Left renal pelvis (tissue), 4 donors: ENCODE results near the gene COX15. TPM values are rescaled to one million over a fixed set of nuclear protein-coding genes. Genes with fewer than 3 reads are reported as not detected.
"Not testable (repeated sequence)": the region's sequence is repeated elsewhere in the genome, so short reads cannot be mapped to it uniquely, and the experiment has no call there.

Experiments
- DNase-seq, 4 donors: peaks; one replicate each; pipeline ENCODE4 v3.0.0-alpha.2; 2013; ENCODE audit warnings: low read depth in 4 of 4, low spot score in 3 of 4
- polyA plus RNA-seq, 4 donors: library from polyadenylated mRNA; unstranded; fragments of 120-200 nt; gene quantifications; one replicate each; pipeline ENCODE4 v1.2.1, GENCODE V29; 2013; ENCODE audit not compliant: insufficient read length in 4 of 4

Gene COX15
- polyA plus RNA-seq, 4 donors = 35.6 to 61.9 (median 50.7) TPM

DNA sequence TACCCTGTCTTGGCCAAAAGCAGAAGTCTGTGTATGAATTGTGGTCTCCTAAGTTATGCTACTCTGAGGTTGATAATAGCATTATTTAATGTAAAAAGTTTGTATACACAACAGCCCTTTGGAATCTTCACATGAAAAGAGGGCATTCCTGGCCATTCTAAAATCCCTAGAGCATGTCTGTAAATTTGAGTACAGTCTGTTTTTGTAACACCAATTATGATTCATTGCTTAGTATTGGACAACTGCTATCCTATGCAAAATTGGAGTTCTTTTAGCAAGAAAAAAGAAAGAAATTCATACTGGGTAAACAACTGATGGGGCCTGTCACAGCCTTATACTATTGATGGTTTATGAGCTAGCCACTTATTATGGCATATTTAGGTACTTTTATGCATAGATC is 10.3 kb upstream of the COX15 start:
- DNase-seq = no peak

DNA sequence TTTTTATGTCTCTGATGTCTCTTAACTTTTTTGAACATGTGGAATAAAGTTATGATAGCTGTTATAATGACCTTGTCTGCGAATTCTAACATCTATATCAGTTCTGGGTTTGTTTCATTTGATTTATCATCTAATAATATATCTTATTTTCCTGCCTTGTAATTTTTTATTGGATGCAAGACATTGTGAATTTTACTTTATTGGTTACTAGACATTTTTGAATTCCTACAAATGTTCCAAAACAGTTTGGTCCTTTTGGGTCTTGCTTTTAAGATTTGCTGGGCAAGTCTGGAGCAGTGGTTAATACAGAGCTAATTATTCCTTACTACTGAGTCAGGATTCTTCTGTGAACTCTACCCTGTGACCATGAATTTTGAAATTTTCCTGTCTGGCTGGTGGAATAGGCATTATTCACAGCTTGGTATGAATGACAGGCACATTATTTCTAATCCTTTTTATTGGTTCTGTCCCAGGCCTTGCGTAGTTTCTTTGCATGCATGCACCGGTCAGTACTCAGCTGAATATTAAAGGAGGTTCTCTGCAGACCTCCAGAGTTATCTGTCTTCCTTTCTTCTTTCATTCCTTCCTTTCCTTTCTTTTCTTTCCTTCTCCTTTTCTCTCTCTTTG is 9.1 kb upstream of the COX15 start:
- no peak for DNase-seq

- no peak for DNase-seq
Observed at GRCh38 chr10:99740260-99740659, 8.3 kb upstream of the COX15 start.

DNA sequence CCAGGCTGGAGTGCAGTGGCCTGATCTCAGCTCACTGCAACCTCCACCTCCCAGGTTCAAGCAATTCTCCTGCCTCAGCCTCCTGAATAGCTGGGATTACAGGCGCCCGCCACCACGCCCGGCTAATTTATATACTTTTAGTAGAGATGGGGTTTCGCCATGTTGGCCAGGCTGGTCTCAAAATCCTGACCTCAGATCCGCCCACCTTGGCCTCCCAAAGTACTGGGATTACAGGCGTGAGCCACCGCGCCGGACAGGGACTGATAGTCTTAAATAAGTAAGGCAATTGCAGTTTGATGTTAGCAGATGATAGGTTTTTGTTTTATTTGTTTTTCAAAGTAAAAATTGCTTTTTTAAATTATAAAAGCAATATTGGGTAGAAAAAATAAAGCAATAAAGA is 2.2 kb upstream of the COX15 start:
- not testable (repeated sequence) for DNase-seq

GRCh38 chr10:99733366-99733765 is 1.4 kb upstream of the COX15 start:
- DNase-seq = no peak

GRCh38 chr10:99731306-99732032 is 458 bp downstream of the COX15 start:
- DNase-seq = no peak

GRCh38 chr10:99730026-99730425 is 1.9 kb downstream of the COX15 start:
- no peak for DNase-seq

DNA sequence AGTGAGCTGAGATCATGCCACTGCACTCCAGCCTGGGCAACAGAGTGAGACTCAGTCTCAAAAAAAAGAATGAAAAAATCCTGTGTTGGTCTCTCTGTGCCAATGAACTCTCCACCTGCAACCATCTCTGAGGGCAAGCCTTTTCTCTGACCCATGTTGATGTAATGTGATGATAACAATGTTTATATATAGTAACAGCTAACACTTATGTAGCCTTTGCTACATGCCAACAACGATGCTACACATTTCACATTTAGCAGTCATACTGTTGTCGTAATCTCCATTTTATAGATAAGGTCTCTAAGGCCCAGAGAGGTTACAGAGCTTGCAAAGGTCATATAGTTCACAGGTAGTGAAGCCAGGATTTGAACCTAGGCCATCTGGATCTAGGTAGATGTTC is 11.5 kb downstream of the COX15 start:
- DNase-seq = no peak

DNA sequence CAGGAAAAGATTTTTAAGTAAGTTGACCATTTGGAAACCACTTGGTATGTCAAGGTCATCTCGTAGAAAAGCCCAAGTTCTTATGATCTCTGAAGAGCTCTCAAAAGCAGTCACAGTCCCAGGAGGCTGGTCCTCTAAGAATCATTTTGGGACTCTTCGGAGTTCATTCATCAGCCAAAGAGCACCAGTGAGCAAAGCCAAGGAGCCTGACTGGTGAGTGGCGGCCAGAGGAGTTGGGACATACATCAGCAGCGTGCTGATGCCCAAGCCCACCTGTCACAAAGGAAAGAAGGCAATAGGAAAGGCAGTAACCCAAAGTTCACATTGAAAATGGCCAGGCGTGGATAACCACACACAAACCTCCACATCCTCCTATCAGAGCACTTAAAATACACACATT is 17.5 kb downstream of the COX15 start:
- DNase-seq = no peak

DNA sequence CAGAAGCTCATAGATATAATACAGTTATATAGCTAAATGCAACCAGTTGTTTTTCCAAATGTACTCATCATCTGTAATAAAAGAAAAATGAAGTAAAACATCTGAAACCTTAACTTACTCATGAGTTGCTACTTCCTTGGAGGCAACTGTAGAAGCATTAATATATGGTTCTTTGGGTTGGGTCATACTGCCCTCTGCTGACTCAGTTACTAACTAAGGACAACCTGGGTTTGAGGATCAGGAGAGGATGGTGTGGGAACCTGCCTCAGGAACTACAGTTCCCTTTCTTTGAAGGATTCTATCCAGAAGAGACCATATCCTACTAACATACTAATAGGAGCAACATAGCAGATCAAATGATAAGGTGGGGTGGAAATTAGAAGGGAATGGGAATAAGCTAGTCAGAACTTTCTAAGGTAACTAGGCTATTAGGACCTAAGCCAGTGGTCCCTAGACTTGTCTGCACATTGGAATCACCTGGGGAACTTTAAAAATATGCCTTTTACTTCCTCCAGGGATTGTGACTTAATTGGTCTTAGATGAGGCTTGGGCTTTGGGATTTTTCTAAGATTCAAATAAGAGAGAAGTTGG is 20.7 kb downstream of the COX15 start:
- DNase-seq = peak in 2 of 4 donors; percentile 22 to 32

DNA sequence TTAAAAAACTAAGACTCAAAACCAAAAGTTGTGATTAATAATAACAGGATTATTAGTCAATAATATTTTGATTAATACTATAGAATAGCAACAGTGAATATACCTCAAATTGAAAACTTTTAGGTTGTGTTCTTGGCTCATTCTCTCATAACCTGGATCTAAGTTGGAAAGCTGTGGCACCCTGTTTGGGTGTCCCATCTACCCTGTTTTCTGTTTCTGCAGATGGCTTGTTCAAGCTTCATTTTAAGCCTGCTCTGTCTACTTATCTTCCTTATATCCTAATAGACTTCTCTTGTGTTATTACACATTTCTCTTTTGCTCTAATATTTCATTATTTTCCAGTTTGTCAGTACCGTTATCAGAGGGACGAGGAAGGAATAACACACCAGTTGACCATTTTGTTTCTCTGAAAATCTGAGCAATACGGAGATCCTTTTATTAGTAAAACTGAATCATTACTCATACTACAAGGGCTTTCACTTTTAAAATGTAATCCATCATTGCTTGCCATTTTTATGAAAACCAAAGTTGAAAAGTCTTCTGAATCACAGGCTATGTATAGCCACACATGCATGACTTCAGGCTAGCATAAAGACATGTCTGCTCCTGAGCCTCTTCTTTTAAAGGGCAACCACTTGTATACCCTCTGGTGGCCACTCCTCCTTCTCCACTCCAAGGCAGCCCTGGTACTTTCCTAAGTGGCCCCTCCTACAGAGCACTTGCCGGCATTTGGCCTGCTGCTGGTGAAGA is 22.3 kb downstream of the COX15 start:
- DNase-seq = no peak

DNA sequence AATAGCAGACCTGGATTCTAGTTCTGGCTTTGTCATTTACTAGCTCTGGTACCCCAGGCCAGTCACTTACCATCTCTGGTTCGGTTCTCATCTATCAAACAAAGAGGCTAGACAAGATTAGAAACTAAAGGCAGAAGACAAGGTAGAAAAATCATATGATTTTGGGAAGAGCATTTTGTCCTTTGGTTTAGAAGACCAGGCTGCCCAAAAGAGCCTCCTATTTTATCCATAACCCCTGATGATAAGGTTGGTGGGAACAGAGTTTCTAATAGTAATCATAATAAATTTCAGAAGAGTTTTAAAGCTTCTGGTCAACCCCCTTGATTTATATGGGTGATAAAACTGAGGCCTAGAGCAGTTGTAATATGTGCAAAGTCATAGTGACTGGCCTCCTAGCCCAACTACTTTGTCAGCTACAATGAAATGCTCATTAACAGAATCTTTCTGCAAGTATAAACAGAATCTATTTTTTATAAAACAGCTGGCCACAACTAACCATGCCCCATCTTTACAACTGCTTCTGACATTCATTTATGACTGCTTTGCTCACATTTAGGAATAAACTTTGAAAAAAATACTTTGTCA is 23.4 kb downstream of the COX15 start:
- DNase-seq = no peak

DNA sequence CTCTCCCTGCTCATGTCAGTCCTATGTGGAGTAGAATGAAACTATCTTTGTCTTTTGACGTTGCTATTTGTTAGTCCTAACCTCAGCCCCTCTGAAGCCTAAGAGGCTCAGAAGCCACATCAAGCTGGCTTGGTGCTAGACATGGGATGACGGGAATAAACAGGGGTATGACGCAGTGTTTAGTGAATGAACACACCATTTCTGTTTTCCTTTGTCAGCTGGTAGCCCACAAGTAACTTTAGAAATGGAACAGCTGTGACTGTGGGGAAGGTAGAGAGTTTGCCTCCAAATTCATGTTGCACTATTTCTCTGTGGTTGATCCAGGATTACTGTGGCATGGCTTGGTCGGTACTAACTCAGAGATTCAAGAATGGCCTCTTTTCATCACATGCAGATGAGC is 31.3 kb downstream of the COX15 start:
- DNase-seq = no peak

DNA sequence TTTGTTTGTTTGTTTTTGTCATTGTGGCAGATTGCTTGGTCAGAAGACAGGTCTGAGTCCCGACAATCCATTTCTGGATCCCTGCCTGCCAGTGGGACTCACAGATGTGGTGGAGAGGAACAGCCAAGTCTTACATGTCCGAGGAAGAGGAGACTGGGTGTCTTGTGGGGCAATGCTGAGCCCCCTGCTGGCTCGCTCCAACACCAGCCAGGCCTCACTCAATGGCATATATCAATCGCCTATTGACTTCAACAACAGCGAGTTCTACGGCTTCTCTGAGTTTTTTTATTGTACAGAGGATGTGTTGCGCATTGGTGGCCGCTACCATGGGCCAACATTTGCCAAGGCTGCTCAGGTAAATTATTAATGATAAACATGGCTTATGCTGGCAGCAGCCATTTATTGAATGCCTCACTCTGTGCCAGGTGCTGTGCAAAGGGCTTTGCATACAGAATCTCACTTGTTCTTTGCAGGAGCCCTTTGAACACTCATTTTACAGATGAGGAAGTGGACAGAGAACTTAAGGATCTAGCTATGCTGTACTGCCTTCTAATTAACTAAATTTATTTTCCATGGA is 33.3 kb downstream of the COX15 start:
- DNase-seq = no peak

GRCh38 chr10:99695761-99696160 is 36.2 kb downstream of the COX15 start:
- no peak for DNase-seq

GRCh38 chr10:99693933-99694583 is 37.9 kb downstream of the COX15 start:
- DNase-seq = no peak

- no peak for DNase-seq
Observed at GRCh38 chr10:99689461-99689860, 42.5 kb downstream of the COX15 start.

DNA sequence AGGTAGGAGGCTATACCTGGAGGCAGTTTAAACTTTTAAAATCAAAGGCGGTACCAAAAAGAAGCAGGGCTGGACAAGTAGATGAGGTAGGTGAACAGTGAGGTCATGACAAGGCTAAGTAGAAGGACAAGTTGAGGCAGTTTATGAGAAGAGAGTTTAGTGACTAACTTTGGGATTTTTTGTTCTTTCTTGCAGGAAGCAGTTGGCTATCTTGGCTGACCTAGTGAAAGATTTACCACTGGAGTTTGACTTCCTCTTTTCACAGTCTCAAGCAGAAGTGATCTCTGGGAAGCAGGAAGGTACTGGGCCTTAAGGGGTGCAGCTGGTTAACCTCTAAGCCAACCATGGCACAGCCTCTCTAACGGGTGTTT is 46.3 kb downstream of the COX15 start:
- DNase-seq = no peak

DNA sequence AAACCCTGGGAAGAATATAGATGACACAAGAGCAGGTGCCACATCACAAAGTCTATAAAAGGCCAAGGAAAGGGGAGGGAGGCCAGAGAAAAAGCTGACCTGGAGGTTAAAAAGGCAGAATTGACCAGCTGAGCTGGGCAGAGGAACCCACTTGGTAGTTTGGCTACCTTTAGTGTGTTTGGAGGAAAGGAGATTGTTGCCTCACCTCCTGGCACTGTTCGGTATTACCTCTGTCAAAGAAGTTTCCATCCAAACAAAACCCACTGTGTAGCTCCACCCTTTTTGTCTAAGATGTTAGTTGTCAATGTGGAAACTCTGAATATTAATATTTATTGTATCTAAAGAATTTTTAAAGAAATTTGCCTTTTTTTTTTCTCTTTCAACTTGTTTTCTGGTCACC is 49.2 kb downstream of the COX15 start:
- DNase-seq = no peak
